ENCODE results near the gene NOL4L. TPM values are rescaled to one million over a fixed set of nuclear protein-coding genes. Genes with fewer than 3 reads are reported as not detected.

NOL4L gene
- polyA plus RNA-seq, 1 donor (not counting 4 experiments of a cell fraction or from before 2014, with no cell fraction given) = 1.0 TPM

DNA sequence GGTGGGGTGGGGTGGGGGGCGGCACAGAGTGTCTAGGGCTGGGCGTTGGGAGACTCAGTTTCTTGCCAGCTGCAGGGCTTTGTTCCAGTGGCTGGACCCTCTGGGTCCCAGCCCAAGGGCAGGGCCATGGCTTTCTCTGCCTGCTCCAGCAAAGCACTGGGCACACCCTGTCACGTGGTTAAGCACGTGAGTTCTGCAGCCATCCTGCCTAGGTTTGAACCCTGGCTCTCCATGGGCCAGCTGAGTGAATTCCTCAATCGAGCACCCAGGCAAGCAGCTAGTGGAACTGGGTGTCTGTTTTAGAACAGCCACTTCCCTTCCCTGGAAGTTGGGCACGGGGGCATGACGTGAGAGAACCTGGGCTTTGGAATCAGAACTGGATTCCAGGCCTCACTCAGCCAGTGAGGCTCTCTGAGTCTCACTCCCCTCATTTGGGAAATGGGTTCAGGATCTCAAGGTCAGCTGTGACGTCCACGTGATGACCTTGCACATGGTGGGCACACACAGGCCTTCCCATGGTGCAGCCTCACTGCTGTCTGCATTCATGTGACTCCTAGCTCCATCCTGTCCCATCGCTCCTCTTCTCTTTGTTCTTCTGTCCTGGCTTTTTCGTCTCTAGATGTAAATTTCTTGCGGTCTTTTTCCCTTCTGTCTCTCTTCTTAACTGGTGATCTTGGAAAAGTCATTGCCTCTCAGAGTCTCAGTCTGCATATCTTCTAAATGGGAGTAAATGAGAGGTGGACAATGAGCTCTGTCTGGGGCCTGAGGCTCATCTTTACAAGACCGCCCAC, 45.9 kb downstream of the NOL4L start:
- H3K9me1 ChIP-seq (ENCODE audit: control insufficient read depth, extremely low read depth, insufficient read depth, low read length) = no peaks in the 10 kb centered on the region
- TF ChIP-seq EZH2 (IDR thresholded peaks at IDR 0.05; ENCODE audit: low read length) (no peak), CTCF (optimal IDR thresholded peaks at IDR 0.05 in 1 of 3, IDR thresholded peaks at IDR 0.05 in 1 of 3, conservative IDR thresholded peaks at IDR 0.05 in 1 of 3; ENCODE audit: extremely low read depth in 1 of 3, insufficient read depth in 2 of 3, low read length in 3 of 3) (no peak)
- no peak overlapping the region for H3K27ac ChIP-seq (ENCODE audit: control insufficient read depth, insufficient read depth, low read length)
- no peak overlapping the region for H3K9ac ChIP-seq (ENCODE audit: control insufficient read depth, extremely low read depth, insufficient read depth, low read length)
- no peak for FAIRE-seq
- no peak overlapping the region for H3K4me3 ChIP-seq (ENCODE audit: control insufficient read depth in 2 of 3, extremely low read depth in 1 of 3, insufficient read depth in 2 of 3, low read depth in 1 of 3, low read length in 3 of 3)
- H3K9me3 ChIP-seq (ENCODE audit: control insufficient read depth, low read depth, low read length) = no peaks in the 10 kb centered on the region
- no peak overlapping the region for H3K4me2 ChIP-seq (ENCODE audit: control insufficient read depth, extremely low read depth, insufficient read depth, low read depth, low read length)
- no peaks in the 10 kb centered on the region for H3K36me3 ChIP-seq (ENCODE audit: control insufficient read depth in 2 of 2, extremely low read depth in 1 of 2, insufficient read depth in 2 of 2, low read length in 2 of 2)
- peaks cover 14% of the 10 kb centered on the region for H3K27me3 ChIP-seq (ENCODE audit: control insufficient read depth, extremely low read depth, insufficient read depth, low read length)
- DNase-seq (ENCODE audit: low read depth, low spot score) = no peak
- dilution Hi-C loops (cut with MboI; ENCODE audit: extremely low pct_ligation_motif_present, low sequenced_read_pairs) = no loop called here
- no peaks in the 10 kb centered on the region for H3K79me2 ChIP-seq (ENCODE audit: control insufficient read depth, insufficient read depth, low read length)
- H2AFZ ChIP-seq (ENCODE audit: control insufficient read depth, low read length) = peak overlapping the region; percentile 44
- peaks cover 3% of the 10 kb centered on the region for H4K20me1 ChIP-seq (ENCODE audit: control insufficient read depth, extremely low read depth, insufficient read depth, low read length)
- H3K4me1 ChIP-seq (ENCODE audit: control insufficient read depth, extremely low read depth, insufficient read depth, low read length) = peaks cover 15% of the 10 kb centered on the region

- Histone ChIP-seq H2AFZ (ENCODE audit: control insufficient read depth, low read length) (no peak overlapping the region), H3K9me3 (ENCODE audit: control insufficient read depth, low read depth, low read length) (no peaks in the 10 kb centered on the region), H3K4me1 (ENCODE audit: control insufficient read depth, extremely low read depth, insufficient read depth, low read length) (peaks cover 15% of the 10 kb centered on the region), H3K27ac (ENCODE audit: control insufficient read depth, insufficient read depth, low read length) (no peak overlapping the region), H3K4me2 (ENCODE audit: control insufficient read depth, extremely low read depth, insufficient read depth, low read depth, low read length) (no peak overlapping the region), H3K9ac (ENCODE audit: control insufficient read depth, extremely low read depth, insufficient read depth, low read length) (no peak overlapping the region), H3K79me2 (ENCODE audit: control insufficient read depth, insufficient read depth, low read length) (no peaks in the 10 kb centered on the region), H3K27me3 (ENCODE audit: control insufficient read depth, extremely low read depth, insufficient read depth, low read length) (peaks cover 19% of the 10 kb centered on the region), H4K20me1 (ENCODE audit: control insufficient read depth, extremely low read depth, insufficient read depth, low read length) (peaks cover 3% of the 10 kb centered on the region), H3K4me3 (ENCODE audit: control insufficient read depth in 2 of 3, extremely low read depth in 1 of 3, insufficient read depth in 2 of 3, low read depth in 1 of 3, low read length in 3 of 3) (no peak overlapping the region), H3K9me1 (ENCODE audit: control insufficient read depth, extremely low read depth, insufficient read depth, low read length) (no peaks in the 10 kb centered on the region), H3K36me3 (ENCODE audit: control insufficient read depth in 2 of 2, extremely low read depth in 1 of 2, insufficient read depth in 2 of 2, low read length in 2 of 2) (no peaks in the 10 kb centered on the region)
- DNase-seq (ENCODE audit: low read depth, low spot score) = no peak
- dilution Hi-C loops (cut with MboI; ENCODE audit: extremely low pct_ligation_motif_present, low sequenced_read_pairs) = no loop called here
- no peak for TF ChIP-seq CTCF (optimal IDR thresholded peaks at IDR 0.05 in 1 of 3, IDR thresholded peaks at IDR 0.05 in 1 of 3, conservative IDR thresholded peaks at IDR 0.05 in 1 of 3; ENCODE audit: extremely low read depth in 1 of 3, insufficient read depth in 2 of 3, low read length in 3 of 3)
- no peak for TF ChIP-seq EZH2 (IDR thresholded peaks at IDR 0.05; ENCODE audit: low read length)
- FAIRE-seq = no peak
Measured at GRCh38 chr20:32538526-32538939, 46.6 kb downstream of the NOL4L start.

Measured in keratinocyte (primary cell).